ENCODE data around the gene GARIN5A.

The GARIN5A gene

DNA sequence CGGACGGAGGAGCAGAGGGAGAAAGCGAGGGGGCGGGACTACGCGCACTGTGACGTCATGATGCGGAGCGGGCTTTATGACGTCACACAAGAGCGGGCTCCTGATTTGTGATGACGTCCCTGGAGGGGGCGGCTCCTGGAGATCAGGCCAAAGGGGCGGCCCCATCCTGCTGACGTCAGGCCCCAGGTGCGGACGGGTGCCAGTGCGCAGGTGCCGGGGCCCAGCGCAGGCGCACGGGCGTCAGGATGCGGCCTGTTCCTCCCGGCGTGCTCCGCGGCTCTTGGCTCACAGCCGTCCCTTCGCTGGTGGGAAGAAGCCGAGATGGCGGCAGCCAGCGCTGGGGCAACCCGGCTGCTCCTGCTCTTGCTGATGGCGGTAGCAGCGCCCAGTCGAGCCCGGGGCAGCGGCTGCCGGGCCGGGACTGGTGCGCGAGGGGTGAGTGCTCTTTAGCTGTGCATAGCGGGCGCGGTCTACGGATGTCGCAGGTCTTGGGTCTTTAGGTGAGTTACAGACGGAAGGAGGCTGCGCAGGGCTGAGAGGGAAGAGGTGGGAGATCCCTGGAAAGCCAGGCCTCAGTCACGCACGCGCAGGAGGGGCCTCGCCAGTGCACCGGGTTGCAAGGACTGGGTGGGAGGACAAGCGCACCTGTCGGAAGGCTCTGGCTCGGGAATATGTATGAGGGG is at the start of gene GARIN5A, which contains the start of gene EMC10:
Gene GARIN5A (minus strand): TSS at position 625 of the 683 bp plus-strand sequence. CDS start 460 bp downstream, at position 165.
Gene EMC10 (plus strand): TSS at position 284 of the 683 bp plus-strand sequence. CDS start 38 bp downstream, at position 322.
- peak; percentile 95 for DNase-seq (ENCODE audit: low read depth)

DNA sequence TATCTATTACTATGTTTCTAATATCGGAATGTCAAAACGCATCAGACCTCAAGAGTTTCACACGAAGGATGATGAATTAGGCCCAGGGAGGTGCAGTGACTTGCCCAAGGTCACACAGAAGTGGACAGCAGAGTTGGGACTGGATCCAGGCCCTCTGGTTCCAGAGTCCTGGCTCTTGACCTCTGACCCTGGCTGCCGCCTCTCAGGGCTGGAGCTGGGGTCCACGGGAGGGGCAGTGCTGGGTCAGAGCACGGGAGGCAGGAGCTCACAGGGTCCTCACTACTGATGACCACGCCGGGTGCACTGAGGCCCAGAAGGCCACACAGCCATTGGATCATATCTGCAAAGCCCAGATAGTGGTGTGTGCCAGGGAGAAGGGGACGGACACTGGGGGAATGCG is 46.2 kb upstream of the GARIN5A start:
- no peak for DNase-seq (ENCODE audit: low read depth)

GRCh38 chr19:50520822-50521465 is 44.3 kb upstream of the GARIN5A start:
- no peak for DNase-seq (ENCODE audit: low read depth)

DNA sequence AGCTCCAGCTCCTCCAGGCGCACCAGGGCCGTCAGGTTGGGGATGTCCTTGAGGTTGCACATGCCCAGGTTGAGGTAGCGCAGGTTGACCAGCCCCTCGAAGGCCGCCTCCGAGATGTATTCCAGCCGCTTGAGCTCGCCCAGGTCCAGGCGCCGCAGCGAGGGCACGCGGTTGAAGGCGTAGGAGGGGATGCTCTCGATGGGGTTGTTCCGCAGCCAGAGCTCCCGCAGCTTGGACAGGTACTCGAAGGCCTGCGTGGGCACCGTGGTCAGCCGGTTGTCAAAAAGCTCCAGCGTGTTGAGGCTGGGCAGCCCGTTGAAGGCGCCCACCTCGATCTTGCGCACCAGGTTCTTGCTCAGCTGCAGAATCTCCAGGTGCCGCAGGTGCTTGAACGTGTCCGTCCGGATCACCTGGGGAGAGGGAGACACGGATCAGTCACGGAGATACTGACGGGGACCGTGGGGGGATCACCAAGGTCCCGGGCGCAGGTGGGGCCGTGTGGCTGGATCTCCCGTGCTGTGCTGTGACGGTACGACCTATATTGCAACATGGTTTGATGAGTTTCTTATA is 42.4 kb upstream of the GARIN5A start:
- no peak for DNase-seq (ENCODE audit: low read depth)

DNA sequence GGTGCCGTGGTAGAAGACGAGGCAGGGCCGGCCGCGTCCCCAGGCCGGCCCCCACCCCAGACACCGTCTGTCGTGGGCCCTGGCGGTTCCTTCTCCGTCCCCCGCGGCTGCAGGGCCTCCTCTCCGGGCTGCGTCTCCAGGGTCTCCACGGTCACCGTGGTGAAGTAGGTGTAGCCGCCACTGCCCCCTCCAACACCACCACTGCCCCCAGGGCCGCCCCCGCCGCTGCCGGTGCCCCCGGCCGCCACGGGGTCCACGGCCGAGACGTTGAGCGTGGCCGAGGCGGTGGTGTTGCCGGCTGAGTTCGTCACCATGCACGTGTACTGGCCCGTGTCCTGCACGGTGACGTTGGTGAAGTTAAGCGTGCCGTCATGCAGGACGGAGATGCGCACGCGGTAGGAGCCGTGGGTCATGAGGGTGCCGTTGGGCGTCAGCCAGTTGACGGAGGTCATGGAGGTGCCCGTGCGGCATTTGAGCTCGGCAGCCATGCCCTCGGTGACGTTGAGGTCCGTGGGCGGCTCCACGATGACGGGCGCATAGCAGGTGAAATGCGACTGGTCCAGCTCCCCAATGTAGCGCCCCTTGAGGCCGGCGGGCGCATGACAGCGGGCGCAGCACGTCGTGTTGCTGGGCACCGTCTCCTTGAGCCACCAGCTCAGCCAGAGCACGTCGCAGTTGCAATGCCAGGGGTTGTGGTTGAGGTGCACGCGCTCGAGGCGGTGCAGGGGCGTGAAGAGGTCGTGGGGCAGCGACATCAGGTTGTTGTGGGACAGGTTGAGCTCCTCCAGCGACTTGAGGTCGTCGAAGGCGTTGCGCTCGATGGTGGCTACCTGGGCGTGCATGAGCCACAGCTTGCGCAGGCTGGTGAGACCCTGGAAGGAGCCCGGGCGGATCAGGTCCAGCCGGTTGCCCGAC is 41.7 kb upstream of the GARIN5A start:
- DNase-seq (ENCODE audit: low read depth) = no peak

DNA sequence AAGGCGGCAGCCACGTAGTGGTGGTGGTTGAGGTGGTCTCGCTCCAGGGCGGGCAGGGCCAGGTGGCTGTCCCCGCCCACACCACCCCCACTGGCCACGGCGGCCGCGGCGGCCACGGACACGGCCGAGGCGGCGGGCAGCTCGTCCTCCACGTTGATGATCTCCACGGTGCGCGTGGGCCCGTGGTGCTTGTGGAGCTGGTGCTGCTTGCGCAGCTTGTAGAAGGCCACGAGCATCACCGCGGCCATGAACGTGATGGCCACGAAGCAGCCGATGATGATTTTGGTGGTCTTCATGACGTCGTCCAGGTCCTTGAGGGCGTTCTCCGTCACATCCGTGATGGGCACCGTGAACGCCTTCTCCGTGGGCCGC is 41.0 kb upstream of the GARIN5A start:
- DNase-seq (ENCODE audit: low read depth) = no peak

GRCh38 chr19:50516964-50517703 is 40.5 kb upstream of the GARIN5A start:
- no peak for DNase-seq (ENCODE audit: low read depth)

GRCh38 chr19:50516456-50516855 is 39.8 kb upstream of the GARIN5A start:
- no peak for DNase-seq (ENCODE audit: low read depth)

DNA sequence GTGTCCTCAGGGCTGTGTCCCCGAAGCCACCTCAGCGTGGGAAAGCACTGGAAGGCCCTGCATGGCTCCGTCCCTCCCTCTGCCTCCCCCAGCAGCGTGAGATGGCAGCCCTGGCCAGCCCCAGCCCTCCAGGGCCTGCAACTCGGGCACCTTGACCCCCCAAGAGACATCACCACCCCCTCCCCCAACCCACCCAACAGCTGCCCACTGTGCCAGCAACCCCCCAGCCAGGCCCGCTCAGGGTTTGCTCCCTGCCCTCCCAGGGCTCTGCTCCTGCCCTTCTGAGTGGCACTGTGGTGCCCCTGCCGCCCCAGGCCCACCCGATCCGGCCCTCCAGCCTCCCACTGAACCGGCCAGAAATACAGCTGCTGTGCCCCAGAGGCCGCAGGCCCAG is 38.5 kb upstream of the GARIN5A start:
- DNase-seq (ENCODE audit: low read depth) = no peak

DNA sequence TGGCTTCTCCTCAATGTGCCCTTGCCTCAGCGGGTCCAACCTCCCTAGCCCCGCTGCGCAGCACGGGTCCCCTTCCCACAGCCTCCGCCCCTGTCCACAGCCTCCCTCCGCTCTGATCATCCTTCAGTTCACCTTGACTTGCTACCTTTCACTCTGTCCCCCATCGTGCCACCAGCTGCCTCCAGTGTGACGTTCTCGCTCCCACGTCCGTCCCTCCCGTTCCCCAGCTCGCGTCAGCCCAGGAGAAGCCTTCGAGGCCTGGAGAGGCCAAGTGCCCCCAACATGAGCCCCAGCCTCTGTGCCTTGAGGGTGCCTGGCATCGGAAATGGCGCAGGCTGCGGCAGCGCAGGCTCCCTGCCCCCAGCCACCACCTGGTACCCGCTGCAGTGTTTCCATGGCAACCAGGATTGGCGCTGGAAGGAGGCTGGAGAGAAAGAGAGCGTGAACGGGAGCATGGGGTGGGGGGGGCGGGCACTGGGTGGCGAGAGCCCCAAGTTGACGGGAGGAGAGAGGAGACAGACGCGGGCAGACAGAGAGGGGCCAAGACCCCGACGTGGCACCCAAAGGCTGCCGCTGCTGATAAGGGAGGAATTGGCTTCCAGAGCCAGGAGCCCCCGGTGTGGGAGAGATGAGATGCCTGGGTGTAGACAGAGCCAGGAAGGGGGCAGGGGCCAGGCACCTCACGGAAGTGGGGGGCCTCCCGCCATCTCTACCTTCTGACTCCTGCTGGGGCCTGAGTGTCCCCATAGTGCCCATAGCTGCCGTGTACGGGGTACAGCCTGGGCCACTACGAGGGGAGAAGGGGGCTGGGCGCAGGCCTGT is 37.9 kb upstream of the GARIN5A start:
- DNase-seq (ENCODE audit: low read depth) = no peak

DNA sequence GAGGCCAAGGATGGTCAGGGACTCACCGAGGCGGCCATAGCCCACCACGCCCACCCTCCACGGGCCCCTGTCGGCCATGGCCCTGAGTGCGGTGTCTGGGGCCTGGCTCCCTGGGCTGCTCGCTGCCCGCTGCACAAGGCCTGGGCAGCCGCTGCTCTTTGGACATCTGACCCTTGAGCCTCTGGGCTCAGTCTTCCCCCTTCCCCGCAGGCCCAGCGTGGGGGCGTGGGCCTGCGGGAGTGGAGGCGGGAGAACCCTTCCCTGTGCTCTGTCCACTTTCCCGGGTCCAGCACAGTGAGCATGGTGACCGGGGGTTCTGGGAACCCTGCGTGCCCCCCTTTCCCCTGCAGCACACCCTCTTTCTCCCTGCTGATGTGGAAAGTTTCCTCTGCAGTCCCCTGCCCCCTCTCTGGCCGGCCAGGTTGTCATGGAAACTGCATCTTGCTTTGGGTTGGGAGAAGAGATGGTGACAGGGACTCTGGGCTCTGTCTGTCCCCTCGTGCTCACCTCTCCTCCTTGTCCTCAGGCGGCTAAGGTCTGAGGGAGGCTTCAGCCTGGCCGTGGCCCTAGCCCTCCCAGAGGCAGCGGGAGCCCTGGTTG is 37.2 kb upstream of the GARIN5A start, which contains the start of gene ASPDH:
Gene ASPDH (minus strand): TSS at position 168 of the 600 bp plus-strand sequence. CDS start 90 bp downstream, at position 78.
- DNase-seq (ENCODE audit: low read depth) = no peak

GRCh38 chr19:50512999-50513745 is 36.5 kb upstream of the GARIN5A start:
- DNase-seq (ENCODE audit: low read depth) = no peak

- DNase-seq (ENCODE audit: low read depth) = no peak
These were observed 35.7 kb upstream of the GARIN5A start for GRCh38 chr19:50512112-50512998.

- peak; percentile 94 for DNase-seq (ENCODE audit: low read depth)
These were observed 34.6 kb upstream of the GARIN5A start, which contains the start of gene JOSD2 for GRCh38 chr19:50511069-50511822. TSS of gene JOSD2 (minus strand) at chr19:50511191. CDS start at chr19:50510431, 760 bp downstream.

DNA sequence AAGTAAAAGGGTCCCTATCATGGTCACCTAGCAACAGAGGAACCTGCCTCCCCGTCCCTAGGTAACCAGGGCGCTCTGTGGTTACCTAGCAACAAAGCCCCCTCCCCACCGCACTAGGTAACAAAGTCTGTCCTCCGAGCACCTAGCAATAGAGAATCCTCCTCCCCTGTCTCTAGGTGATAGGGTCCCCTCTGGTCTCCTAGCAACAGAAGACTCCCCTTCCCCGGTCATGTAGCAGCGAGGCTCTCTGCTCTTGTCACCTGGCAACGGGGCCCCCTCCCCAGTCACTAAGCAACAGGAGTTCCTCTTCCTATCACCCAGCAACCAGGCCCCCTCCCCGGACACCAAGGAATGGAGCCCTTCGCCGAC is 34.0 kb upstream of the GARIN5A start:
- DNase-seq (ENCODE audit: low read depth) = no peak

DNA sequence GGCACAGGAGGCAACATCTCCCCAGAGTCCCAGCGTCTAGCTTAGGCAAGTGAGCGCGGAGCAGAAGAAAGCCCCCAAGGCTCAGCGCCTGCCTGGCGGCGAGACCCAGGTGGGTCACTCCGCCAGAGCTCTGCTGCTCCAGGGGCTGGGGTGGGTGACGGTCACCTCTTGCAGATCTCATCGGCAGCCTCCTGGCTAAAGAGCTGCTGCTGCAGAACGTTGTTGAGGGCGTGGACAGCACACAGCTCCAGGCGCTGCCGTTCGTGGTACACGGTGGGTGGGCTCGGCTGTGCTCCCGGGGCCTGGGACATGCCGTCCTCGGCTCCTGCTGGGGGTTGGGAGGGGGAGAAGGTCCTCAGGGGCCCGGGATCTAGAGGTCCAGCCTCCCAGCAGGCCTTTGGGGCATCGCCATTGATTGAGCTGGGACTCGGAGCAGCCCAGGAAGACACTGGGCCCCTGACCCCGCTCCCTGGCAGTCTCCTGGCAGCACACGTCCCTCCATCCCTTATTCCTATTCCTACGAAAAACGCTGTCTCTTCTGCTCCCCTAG is 33.5 kb upstream of the GARIN5A start:
- no peak for DNase-seq (ENCODE audit: low read depth)

- no peak for DNase-seq (ENCODE audit: low read depth)
These were observed 32.7 kb upstream of the GARIN5A start for GRCh38 chr19:50509366-50509765.
